Iris pigment epithelial cell (primary cell): ENCODE data around the gene NDUFS8.
A peak's percentile ranks its signal among the peaks of the same experiment; 100 is the strongest.

ENCODE experiments used
- DNase-seq: peaks from one replicate; pipeline ENCODE4 v3.0.0-alpha.2; 2011; ENCODE audit warnings: low read depth

Gene NDUFS8

DNA sequence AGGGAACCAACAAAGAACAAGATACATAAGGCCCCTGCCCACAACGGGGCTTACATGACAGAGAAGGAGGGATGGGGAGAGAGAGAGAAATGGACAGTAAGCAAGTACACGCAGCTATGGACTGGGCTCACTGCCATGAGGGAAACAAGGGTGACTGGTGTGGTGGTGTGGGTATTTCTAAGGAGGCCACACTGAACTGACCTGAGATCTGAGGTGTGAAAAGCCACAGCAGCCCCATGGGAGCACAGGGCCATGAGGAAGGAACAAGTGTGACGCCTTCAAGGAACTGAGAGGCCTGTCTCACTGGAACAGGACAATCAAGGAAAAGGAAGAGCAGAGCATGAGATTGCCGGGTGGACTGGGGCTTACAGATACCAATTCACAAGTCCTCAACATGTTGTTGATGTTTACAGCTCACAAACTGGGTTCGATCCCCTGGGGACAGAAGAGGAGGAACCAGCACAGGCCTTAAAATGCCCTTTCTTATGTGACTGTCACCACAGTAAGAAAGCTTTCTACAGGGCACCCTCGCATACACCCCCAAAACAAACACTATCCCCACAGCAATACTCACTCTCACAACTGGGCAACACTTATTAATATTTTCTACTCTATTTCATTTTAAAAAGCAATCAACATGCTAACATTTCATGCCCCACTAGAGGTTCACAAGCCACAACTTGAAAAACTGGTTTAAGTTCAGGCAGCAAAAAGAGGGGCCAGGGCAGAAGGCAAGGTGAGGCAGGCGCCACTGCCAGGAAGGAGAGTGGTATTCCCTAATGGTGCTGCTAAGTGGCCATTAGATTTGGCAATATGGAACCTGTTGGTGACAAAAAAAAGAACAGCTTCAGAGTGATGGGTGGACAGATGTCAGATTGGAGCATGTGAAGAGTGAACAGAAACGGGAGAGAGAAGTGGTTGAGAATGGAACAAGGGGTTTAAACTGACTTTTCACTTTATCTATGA lies 47.4 kb downstream of the NDUFS8 start:
- DNase-seq: peak; percentile 25

DNA sequence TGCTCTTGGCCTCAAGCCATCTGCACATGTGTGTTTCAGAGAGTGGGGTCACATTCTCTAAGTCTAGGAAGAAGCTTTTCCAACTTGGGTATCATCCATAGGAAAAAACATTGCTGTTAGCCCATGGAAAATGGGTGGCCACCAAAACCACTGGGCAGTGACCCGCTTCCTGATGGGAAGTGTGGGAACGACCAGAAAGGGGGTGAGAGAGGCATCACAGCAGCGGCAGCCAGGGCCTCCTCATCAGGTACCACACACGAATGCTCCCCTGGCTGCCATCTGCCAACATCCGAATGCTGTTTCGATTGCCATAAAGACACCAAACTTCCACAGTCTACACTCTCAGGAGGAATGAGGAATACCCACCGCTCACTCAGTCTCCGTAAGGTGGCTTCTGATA lies 50.4 kb downstream of the NDUFS8 start:
- no peak for DNase-seq

DNA sequence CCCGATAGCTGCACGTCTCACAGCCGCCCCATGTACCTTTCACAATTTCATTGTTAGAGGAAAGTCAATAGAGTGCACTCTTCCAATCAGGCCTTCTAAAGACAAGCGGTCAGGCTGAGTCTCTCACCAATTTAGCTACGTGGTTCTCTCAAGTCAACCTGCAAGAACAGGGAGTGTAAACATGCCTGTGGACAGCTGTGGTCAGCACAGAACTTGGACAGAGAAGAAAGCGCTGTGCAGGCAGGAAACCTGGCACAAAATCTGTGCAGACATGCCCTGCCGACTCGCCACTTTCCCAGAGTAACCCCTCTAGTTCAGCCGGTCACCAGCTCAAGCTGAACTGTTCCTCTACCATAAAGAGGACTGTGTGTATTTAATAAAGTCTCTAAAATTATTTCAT lies 51.2 kb downstream of the NDUFS8 start:
- peak; percentile 9 for DNase-seq

DNA sequence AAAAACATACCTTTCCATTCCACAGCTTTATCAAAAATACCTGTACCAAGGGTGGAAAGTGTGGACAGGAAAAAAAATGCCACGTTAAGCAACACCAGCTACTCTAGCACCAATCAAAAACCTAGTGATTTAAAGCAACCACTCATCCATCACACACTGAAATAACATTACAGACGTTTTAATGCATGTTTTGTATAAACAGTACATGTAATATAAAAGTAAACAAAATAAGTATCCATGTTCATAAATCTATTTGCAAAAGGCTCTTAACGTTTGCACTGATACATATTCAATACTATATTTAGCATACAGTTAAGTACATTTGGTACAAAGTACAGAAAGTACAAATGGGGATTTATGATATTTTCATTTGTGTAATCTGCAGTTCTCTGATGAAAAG lies 52.0 kb downstream of the NDUFS8 start:
- DNase-seq: no peak

DNA sequence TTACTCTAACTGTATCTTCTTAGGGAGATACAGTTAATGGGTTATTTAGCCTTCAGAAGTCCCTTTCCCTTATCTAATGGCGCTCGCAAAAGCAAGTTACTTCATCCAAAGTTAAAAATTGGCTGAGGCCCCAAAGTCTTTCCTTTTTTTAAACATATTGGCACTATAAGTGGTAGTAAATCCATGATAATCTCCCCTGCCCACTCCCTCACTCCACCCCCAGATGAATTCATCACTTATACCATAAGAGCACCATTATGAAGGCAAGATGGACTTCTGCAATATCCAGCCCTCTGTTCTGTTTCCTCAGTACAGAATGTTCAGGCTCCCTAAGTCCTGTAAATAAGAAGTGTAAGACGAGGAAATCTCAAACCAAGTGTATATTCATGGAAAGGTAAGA lies 53.0 kb downstream of the NDUFS8 start:
- DNase-seq: no peak
